GM12875 (cell line): ENCODE measurements around the gene MORN4.

ENCODE experiments used
- H3K4me3 ChIP-seq: one replicate; pipeline ENCODE4 v1.5.1; 2011; ENCODE audit warnings: low read depth, low read length, control low read depth
- TF ChIP-seq, protein P1 (sequence below): IDR thresholded peaks from 2 replicates; pipeline ENCODE4 v1.5.1; 2011; ENCODE audit warnings: low read depth, mild to moderate bottlenecking, control low read depth, inconsistent platforms, low read length, moderate library complexity, borderline replicate concordance; ENCODE audit not compliant: insufficient read depth

The MORN4 gene

DNA sequence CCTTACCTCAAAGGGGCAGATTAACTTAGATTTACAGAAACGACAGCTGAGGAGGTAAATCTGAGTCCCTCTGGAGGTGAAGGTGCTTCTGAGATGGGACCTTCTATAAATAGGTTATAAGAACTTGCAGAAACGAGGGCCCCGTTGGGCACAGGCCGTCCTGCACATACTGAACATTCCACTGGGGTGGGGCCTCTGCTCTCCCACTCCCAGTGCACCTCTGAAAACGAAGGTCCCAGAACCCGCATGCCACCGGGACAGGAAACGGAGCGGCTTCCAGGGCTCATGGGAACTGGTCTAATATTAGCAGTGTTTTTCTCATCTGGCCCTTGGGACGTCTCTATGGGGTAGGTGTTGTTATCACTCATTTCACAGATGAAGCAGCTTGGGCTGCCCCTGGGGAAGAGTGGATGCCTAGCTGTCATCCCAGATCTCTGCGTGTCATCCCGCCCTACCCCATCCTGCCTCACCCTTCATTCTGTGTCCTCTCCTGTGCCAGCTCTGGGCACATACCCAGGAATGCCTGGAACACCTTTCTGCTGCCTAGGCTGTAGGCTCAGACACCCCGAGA lies 24.2 kb downstream of the MORN4 start:
- TF ChIP-seq, protein P1, sequence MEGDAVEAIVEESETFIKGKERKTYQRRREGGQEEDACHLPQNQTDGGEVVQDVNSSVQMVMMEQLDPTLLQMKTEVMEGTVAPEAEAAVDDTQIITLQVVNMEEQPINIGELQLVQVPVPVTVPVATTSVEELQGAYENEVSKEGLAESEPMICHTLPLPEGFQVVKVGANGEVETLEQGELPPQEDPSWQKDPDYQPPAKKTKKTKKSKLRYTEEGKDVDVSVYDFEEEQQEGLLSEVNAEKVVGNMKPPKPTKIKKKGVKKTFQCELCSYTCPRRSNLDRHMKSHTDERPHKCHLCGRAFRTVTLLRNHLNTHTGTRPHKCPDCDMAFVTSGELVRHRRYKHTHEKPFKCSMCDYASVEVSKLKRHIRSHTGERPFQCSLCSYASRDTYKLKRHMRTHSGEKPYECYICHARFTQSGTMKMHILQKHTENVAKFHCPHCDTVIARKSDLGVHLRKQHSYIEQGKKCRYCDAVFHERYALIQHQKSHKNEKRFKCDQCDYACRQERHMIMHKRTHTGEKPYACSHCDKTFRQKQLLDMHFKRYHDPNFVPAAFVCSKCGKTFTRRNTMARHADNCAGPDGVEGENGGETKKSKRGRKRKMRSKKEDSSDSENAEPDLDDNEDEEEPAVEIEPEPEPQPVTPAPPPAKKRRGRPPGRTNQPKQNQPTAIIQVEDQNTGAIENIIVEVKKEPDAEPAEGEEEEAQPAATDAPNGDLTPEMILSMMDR: no peak
- H3K4me3 ChIP-seq: no peak overlapping the region

DNA sequence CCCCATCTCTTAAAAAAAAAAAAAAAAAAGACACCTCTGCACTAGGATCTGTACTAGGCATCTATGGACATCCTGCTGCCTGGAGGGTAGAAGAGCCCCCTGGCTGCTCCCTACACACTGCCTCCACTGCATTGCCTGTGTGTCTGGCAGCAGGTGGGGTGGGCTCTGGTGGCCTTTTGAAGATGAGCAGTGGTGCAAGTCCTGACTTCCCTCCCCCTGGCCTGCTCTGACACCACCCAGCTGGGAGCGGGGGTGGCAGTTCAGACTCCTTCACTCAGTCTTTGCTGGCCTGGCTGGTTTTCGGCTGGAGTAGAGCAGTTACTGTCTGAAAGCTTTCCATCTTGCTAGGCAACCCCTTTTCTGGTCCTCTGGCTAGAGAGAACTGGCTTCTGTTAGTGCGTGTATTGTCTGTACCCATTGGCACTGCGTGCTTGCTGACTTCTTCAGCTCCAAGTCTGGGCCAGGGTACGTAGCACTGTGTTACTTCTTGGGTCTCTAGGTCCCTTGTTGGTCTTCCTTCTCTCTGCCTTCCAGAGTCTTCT lies 26.1 kb downstream of the MORN4 start:
- H3K4me3 ChIP-seq: no peak overlapping the region
- TF ChIP-seq, protein P1: no peak

DNA sequence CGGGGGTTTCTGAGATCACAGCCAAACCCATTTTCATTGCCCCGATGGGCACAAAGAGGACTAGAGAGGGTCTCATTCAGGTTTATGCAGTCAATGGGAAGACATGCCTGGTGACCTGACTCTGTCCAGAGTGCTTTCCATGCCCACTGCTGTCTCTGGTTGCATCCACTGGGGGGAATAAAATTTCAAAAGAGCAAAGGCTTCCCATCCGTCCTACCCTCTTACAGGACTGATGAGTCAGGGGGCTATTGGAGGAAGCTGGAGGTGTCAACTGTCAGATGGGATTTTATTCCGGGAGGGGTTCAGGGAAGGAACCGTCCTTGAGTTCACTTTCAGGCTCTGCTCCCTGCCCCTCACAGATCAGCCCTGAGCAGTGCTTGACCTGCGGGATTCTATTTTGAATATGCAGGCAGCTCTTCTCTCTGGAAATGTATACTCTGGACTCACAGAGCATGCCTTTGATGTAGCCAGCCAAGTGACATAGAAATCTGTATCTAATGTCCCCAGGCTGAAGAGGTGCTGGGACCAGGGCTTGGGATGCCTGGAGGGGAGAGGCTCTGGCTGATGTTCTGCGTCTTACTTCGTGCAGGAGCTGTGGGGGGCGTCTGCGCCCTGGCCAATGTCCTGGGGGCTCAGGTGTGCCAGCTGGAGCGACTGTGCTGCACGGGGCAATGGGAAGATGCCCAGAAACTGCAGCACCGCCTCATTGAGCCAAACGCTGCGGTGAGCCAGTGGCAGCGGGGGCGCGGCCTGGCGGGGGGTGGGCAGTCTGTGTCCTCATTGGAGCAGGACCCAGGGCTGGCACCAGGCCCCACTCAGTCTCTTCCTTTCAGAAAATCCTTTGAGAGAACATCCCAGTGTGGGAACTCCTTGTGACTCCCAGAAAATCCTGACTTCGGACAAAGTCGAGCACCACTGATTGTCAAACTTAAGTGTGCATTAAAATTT lies 31.8 kb downstream of the MORN4 start:
- TF ChIP-seq, protein P1: no peak
- H3K4me3 ChIP-seq: no peak overlapping the region

DNA sequence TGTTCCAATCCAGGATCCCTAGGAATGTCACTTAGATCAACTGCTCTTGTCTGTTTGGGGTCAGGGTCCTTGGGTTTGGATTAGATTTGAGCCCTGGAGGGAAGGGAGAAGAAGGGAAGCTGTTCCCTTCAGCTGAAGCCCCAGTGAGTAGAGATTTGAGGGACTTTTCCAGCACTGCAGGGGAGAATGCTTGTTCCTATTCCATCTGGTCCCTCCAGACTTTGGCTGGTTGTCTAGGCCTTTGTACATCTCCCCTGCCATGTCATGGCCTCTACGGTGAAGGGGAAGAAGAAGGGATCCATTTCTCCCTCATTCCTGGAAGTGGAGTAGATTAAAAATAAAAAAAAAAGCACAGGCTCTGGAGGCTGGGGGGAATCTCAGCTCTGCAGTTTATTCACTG lies 32.7 kb downstream of the MORN4 start:
- no peak overlapping the region for H3K4me3 ChIP-seq

DNA sequence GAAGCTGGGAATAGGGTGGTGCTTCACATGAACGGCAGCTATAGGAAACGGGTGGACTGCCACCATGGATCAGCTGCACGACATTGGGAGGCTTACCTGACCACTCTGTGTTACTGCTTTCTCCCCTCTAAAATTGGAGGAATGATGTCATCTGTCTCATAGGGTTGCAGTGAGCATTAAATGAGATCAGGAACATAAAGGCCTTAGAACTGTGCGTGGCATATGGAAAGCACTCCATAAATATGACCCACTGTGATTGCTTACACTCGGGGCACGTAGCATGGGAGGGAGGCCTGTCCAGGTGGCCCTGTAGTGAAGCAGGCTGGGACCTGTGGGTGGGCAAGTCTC lies 34.1 kb downstream of the MORN4 start:
- TF ChIP-seq, protein P1: no peak
- H3K4me3 ChIP-seq: no peak overlapping the region

More for the DNA sequence above, 32.7 kb downstream of the MORN4 start:
- TF ChIP-seq, protein P1: no peak

DNA sequence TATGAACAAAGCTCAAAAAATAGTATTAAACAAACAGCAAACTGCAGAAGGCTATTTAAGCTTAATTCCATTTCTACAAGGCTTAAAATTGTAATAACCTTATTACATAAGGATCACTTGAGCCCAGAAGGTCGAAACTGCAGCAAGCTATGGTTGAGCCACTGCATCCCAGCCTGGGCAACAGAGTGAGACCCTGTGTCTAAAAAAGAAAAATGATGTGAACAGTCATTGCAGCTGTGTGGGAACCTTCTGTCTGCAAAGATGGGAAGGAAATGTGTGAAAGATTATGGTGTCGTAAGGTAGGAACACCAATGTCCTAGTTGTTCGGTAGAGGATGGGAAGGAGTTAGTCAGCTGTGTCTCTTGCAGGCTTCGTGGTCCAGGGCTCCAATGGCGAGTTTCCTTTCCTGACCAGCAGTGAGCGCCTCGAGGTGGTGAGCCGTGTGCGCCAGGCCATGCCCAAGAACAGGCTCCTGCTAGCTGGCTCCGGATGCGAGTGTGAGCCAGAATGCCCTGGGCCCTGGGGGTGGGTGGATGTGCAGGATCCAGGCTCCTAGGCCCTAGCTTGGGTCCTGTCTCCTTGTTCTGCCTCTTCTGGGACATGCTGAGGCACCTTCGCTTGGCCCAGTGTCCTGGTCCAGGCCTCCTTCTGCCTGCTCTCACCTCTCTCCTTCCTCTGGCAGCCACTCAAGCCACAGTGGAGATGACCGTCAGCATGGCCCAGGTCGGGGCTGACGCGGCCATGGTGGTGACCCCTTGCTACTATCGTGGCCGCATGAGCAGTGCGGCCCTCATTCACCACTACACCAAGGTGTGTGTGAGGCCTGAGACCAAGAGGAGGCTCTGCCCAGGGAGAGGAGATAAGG lies 34.7 kb downstream of the MORN4 start:
- H3K4me3 ChIP-seq: no peak overlapping the region
- TF ChIP-seq, protein P1: no peak
